Right atrium auricular region (tissue), 2 donors: Measurements from ENCODE around the gene ASCC2. TPM values are rescaled to one million over a fixed set of nuclear protein-coding genes. Genes with fewer than 3 reads are reported as not detected.

Experiments used
- DNase-seq: peaks from one replicate; pipeline ENCODE4 v3.0.0-alpha.2; 2019; ENCODE audit warnings: low spot score
- H3K27ac ChIP-seq, 2 donors: fragments of 200-600 bp; sonication (generic); 1 replicate in 1 of 2; 2 replicates in 1 of 2; pipeline ENCODE4 v1.5.1; 2016 to 2019
- H3K27me3 ChIP-seq, 2 donors: fragments of 200-600 bp; sonication (generic); one replicate each; pipeline versions ENCODE4 v1.5.1 to v1.6.0; 2017 to 2019
- H3K36me3 ChIP-seq: fragments of 200-600 bp; sonication (generic); one replicate; pipeline ENCODE4 v1.5.1; 2016
- H3K4me1 ChIP-seq, 2 donors: fragments of 200-600 bp; sonication (generic); one replicate each; pipeline versions ENCODE4 v1.5.1 to v1.6.0; 2017 to 2019
- H3K4me3 ChIP-seq, 2 donors: fragments of 200-600 bp; sonication (generic); 1 replicate in 1 of 2; 2 replicates in 1 of 2; pipeline ENCODE4 v1.5.1; 2017 to 2019; ENCODE audit warnings: mild to moderate bottlenecking in 1 of 2, moderate library complexity in 1 of 2
- H3K9me3 ChIP-seq, 2 donors: fragments of 200-600 bp; sonication (generic); one replicate each; pipeline ENCODE4 v1.5.1; 2019
- total RNA-seq, 2 donors: library from RNA; depleted of rRNA; stranded (reverse); fragments of >200 nt; gene quantifications; one replicate each; pipeline ENCODE4 v1.1.0, GENCODE V29; 2016
- TF ChIP-seq, protein P1 (sequence below), 2 donors: fragments of 200-600 bp; sonication (generic); IDR thresholded peaks; one replicate each; pipeline ENCODE4 v1.5.1; 2019; ENCODE audit warnings: antibody characterized with exemption in 2 of 2

The ASCC2 gene
- total RNA-seq, 2 donors from 2014 or later, result 24.3 to 37.5 TPM

GRCh38 chr22:29815580-29815979 lies 22.5 kb downstream of the ASCC2 start:
- no peaks in the 10 kb centered on the region for H3K9me3 ChIP-seq
- H3K27me3 ChIP-seq, result no peaks in the 10 kb centered on the region
- peak overlapping the region in 1 of 2 donors; percentile 60 for H3K27ac ChIP-seq
- no peak overlapping the region for H3K4me3 ChIP-seq
- peaks cover 0 to 24% of the 10 kb centered on the region in 2 donors for H3K4me1 ChIP-seq
- peaks cover 61% of the 10 kb centered on the region for H3K36me3 ChIP-seq
- no peak for DNase-seq
- TF ChIP-seq, protein P1, sequence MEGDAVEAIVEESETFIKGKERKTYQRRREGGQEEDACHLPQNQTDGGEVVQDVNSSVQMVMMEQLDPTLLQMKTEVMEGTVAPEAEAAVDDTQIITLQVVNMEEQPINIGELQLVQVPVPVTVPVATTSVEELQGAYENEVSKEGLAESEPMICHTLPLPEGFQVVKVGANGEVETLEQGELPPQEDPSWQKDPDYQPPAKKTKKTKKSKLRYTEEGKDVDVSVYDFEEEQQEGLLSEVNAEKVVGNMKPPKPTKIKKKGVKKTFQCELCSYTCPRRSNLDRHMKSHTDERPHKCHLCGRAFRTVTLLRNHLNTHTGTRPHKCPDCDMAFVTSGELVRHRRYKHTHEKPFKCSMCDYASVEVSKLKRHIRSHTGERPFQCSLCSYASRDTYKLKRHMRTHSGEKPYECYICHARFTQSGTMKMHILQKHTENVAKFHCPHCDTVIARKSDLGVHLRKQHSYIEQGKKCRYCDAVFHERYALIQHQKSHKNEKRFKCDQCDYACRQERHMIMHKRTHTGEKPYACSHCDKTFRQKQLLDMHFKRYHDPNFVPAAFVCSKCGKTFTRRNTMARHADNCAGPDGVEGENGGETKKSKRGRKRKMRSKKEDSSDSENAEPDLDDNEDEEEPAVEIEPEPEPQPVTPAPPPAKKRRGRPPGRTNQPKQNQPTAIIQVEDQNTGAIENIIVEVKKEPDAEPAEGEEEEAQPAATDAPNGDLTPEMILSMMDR (IDR thresholded peaks at IDR 0.05), result no peak

- no peaks in the 10 kb centered on the region for H3K27me3 ChIP-seq
- TF ChIP-seq, protein P1 (IDR thresholded peaks at IDR 0.05), result no peak
- no peak overlapping the region for H3K4me3 ChIP-seq
- peaks cover 0 to 24% of the 10 kb centered on the region in 2 donors for H3K4me1 ChIP-seq
- no peaks in the 10 kb centered on the region for H3K9me3 ChIP-seq
- no peak overlapping the region for H3K27ac ChIP-seq
- no peak for DNase-seq
- peaks cover 59% of the 10 kb centered on the region for H3K36me3 ChIP-seq
Measured at GRCh38 chr22:29814003-29814402, 24.1 kb downstream of the ASCC2 start.

DNA sequence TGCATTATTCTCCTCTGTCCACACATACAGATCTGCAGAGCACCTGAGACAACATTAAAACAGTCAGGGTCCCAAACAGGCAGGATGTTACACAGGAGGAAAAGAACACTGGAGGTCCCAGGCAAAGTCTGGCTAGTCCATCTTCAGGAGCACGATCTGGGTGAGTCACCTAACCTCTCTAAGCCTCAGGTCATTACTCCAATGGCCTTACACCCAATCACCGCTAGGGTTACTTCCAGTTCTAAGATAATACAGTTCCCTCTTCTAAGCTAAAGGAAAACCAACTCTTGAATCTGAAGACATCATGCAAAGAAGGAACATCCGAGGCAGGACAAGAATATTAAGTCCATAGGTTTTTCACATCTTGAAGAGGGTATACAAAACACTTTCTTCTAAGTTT lies 24.5 kb downstream of the ASCC2 start:
- Histone ChIP-seq H3K9me3 (no peaks in the 10 kb centered on the region), H3K27ac (no peak overlapping the region), H3K36me3 (peaks cover 59% of the 10 kb centered on the region), H3K4me3 (no peak overlapping the region), H3K4me1 (peaks cover 0 to 24% of the 10 kb centered on the region in 2 donors), H3K27me3 (no peaks in the 10 kb centered on the region)
- no peak for DNase-seq
- TF ChIP-seq, protein P1 (IDR thresholded peaks at IDR 0.05), result no peak

DNA sequence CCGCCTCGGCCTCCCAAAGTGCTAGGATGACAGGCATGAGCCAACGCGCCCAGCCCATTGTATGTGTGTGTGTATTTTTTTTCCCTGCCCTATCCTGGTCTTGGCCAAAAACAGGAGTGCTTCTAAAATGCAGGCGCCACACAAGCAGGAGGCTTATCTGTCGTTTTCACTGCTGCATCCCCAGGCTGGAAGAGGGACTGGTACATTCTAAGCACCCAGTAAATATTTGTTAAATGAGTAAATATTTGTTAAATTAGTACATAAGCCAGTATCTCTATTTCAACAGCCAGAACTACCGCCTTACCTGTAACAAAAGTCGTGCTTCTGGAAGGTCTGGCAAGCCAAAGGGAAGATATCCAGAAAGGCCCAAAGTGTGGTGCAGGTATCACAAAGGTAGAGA lies 24.9 kb downstream of the ASCC2 start:
- Histone ChIP-seq H3K4me1 (peaks cover 0 to 24% of the 10 kb centered on the region in 2 donors), H3K36me3 (peaks cover 62% of the 10 kb centered on the region)
- TF ChIP-seq, protein P1 (IDR thresholded peaks at IDR 0.05), result no peak

GRCh38 chr22:29811377-29811776 lies 26.7 kb downstream of the ASCC2 start:
- H3K4me3 ChIP-seq, result no peak overlapping the region
- DNase-seq, result no peak
- TF ChIP-seq, protein P1 (IDR thresholded peaks at IDR 0.05), result no peak
- H3K4me1 ChIP-seq, result peaks cover 0 to 11% of the 10 kb centered on the region in 2 donors
- H3K9me3 ChIP-seq, result no peaks in the 10 kb centered on the region
- peaks cover 75% of the 10 kb centered on the region for H3K36me3 ChIP-seq
- no peaks in the 10 kb centered on the region for H3K27me3 ChIP-seq
- H3K27ac ChIP-seq, result no peak overlapping the region

More for the DNA sequence above, 24.9 kb downstream of the ASCC2 start:
- H3K4me3 ChIP-seq, result no peak overlapping the region
- no peak overlapping the region for H3K27ac ChIP-seq
- no peaks in the 10 kb centered on the region for H3K27me3 ChIP-seq
- DNase-seq, result no peak
- no peaks in the 10 kb centered on the region for H3K9me3 ChIP-seq

- H3K27ac ChIP-seq, result no peak overlapping the region
Measured at GRCh38 chr22:29810216-29810615, 27.9 kb downstream of the ASCC2 start.

More at GRCh38 chr22:29810216-29810615, 27.9 kb downstream of the ASCC2 start:
- Histone ChIP-seq H3K9me3 (no peaks in the 10 kb centered on the region), H3K36me3 (peaks cover 85% of the 10 kb centered on the region), H3K27me3 (no peaks in the 10 kb centered on the region), H3K4me3 (no peak overlapping the region), H3K4me1 (no peaks in the 10 kb centered on the region)
- TF ChIP-seq, protein P1 (IDR thresholded peaks at IDR 0.05), result no peak
- DNase-seq, result no peak
